GM12872 (cell line): ENCODE data around the gene MPZL1.

Experiments used
- CTCF ChIP-seq: IDR thresholded peaks from 3 replicates; pipeline ENCODE4 v1.5.1; 2011; ENCODE audit warnings: low read depth, mild to moderate bottlenecking, low read length, moderate library complexity; ENCODE audit not compliant: insufficient read depth

MPZL1 gene

GRCh38 chr1:167714098-167714438 is 7.7 kb upstream of the MPZL1 start:
- TF ChIP-seq CTCF: no peak

- TF ChIP-seq CTCF: no peak
These were observed 7.2 kb upstream of the MPZL1 start for GRCh38 chr1:167714439-167715156.

GRCh38 chr1:167715157-167715999 is 6.4 kb upstream of the MPZL1 start:
- peak; percentile 91 for TF ChIP-seq CTCF

GRCh38 chr1:167716000-167716271 is 5.8 kb upstream of the MPZL1 start:
- no peak for TF ChIP-seq CTCF

GRCh38 chr1:167717351-167717750 is 4.4 kb upstream of the MPZL1 start:
- TF ChIP-seq CTCF: no peak

- TF ChIP-seq CTCF: no peak
These were observed 2.7 kb upstream of the MPZL1 start for GRCh38 chr1:167718914-167719691.

GRCh38 chr1:167720965-167721616 is 691 bp upstream of the MPZL1 start:
- TF ChIP-seq CTCF: peak; percentile 36; the same call in 2 of the 3 replicates
